Caco-2 (cell line): ENCODE data around the gene BIRC5. TPM values are rescaled to one million over a fixed set of nuclear protein-coding genes. Genes with fewer than 3 reads are reported as not detected.

Experiments used
- BruUV-seq: library from RNA; stranded (reverse); fragments of 400-500 nt; replicated peaks from 2 replicates; lab custom pipeline; 2021; lab: Mats Ljungman, UMichigan
- CTCF ChIA-PET: fragments of 300-600 bp; sonication (Branson Sonifier 250); formaldehyde crosslinking; loops from one replicate; lab custom pipeline; 2022; ENCODE audit warnings: antibody characterized with exemption; lab: Charles Lee
- POLR2A ChIA-PET: fragments of 300-600 bp; sonication (Branson Sonifier 250); formaldehyde crosslinking; loops from one replicate; lab custom pipeline; 2022; ENCODE audit warnings: antibody characterized with exemption; lab: Charles Lee
- DNase-seq, 2 experiments: peaks; one replicate each; pipeline versions ENCODE4 v3.0.0 to v3.0.0-alpha.2; 2020 to 2022
- H3K27me3 ChIP-seq: replicated peaks from 2 replicates; pipeline ENCODE4 v1.6.0; 2011; ENCODE audit warnings: low read length; ENCODE audit not compliant: control insufficient read depth, insufficient read depth
- H3K36me3 ChIP-seq: 2 replicates; pipeline ENCODE4 v1.5.1; 2011; ENCODE audit warnings: low read length; ENCODE audit not compliant: control insufficient read depth, insufficient read depth
- H3K4me1 ChIP-seq: fragments of 250-450 bp; sonication (Bioruptor Pico); 2 replicates; pipeline ENCODE4 v1.5.1; 2020; ENCODE audit warnings: mild to moderate bottlenecking
- H3K4me3 ChIP-seq: 2 replicates; pipeline ENCODE4 v1.5.1; 2011; ENCODE audit warnings: low read depth, mild to moderate bottlenecking, control low read depth, low read length
- H3K9me3 ChIP-seq: fragments of 250-450 bp; sonication (Bioruptor Pico); 2 replicates; pipeline ENCODE4 v1.5.1; 2020; ENCODE audit warnings: mild to moderate bottlenecking, moderate library complexity
- H3K27ac Mint-ChIP-seq: one replicate; pipeline ENCODE4 v1.8.0; 2022; ENCODE audit warnings: mixed read lengths; ENCODE audit not compliant: unreplicated experiment
- H3K27me3 Mint-ChIP-seq: one replicate; pipeline ENCODE4 v1.8.0; 2022; ENCODE audit warnings: mixed read lengths; ENCODE audit not compliant: insufficient read depth, unreplicated experiment
- H3K36me3 Mint-ChIP-seq: one replicate; pipeline ENCODE4 v1.8.0; 2022; ENCODE audit warnings: mild to moderate bottlenecking, mixed read lengths; ENCODE audit not compliant: insufficient read depth, unreplicated experiment
- H3K4me1 Mint-ChIP-seq: one replicate; pipeline ENCODE4 v1.8.0; 2022; ENCODE audit warnings: low read depth, mixed read lengths; ENCODE audit not compliant: unreplicated experiment
- H3K4me3 Mint-ChIP-seq: one replicate; pipeline ENCODE4 v1.8.0; 2022; ENCODE audit warnings: mild to moderate bottlenecking, moderate library complexity, mixed read lengths; ENCODE audit not compliant: unreplicated experiment
- H3K9me3 Mint-ChIP-seq: one replicate; pipeline ENCODE4 v1.8.0; 2022; ENCODE audit warnings: mixed read lengths; ENCODE audit not compliant: unreplicated experiment
- intact Hi-C: fragments of 100-400 bp; cut with micrococcal nuclease; formaldehyde crosslinking; loops from one replicate; pipeline ENCODE4 v1.10.0; 2022; ENCODE audit not compliant: unreplicated experiment
- total RNA-seq: library from RNA; stranded (reverse); gene quantifications from 2 replicates; pipeline ENCODE4 v1.2.3, GENCODE V29; 2022
- TF ChIP-seq, protein P1 (sequence below), 2 experiments: fragments of 200-600 bp in 1 of 2; IDR thresholded peaks; 1 replicate in 1 of 2; 2 replicates in 1 of 2; pipeline versions ENCODE4 v1.5.1 to v1.8.0; 2011 to 2022; ENCODE audit warnings: antibody characterized with exemption in 1 of 2, control low read depth in 1 of 2, inconsistent platforms in 1 of 2, low read depth in 1 of 2, low read length in 1 of 2, mild to moderate bottlenecking in 1 of 2, moderate library complexity in 1 of 2; ENCODE audit not compliant: insufficient read depth in 1 of 2, severe bottlenecking in 1 of 2, unreplicated experiment in 1 of 2

The BIRC5 gene
- total RNA-seq, 1 experiment from 2014 or later, result 88.8 TPM

DNA sequence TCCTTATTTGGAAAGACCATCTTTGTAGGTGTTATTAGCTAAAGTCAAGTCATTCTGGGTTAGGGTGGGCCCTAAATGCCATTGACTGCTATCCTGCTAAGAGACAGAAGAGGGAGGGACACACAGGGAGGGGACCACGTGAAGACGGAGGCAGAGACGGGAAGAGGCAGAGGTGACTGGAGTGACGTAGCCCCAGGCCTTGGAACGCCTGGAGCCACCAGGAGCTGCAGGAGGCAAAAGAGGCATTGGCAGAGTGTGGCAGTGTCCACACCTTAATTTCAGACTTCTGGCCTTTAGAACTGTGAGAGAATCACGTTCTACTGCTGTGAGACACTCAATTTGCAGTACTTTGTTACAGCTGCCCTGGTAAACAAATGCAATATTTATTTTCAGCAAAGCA is 13.6 kb upstream of the BIRC5 start:
- BruUV-seq, result no TSS peak
- DNase-seq, result no peak
- CTCF ChIA-PET, result no interaction called here
- Mint-ChIP-seq H3K9me3 (no peaks in the 10 kb centered on the region), H3K27me3 (no peaks in the 10 kb centered on the region), H3K4me1 (peaks cover 8% of the 10 kb centered on the region), H3K36me3 (peaks cover 29% of the 10 kb centered on the region), H3K4me3 (no peak overlapping the region), H3K27ac (no peak overlapping the region)
- POLR2A ChIA-PET, result no interaction called here
- Histone ChIP-seq H3K4me1 (peaks cover 11% of the 10 kb centered on the region), H3K27me3 (no peaks in the 10 kb centered on the region), H3K4me3 (no peak overlapping the region), H3K36me3 (peaks cover 4% of the 10 kb centered on the region), H3K9me3 (no peaks in the 10 kb centered on the region)
- TF ChIP-seq, protein P1, sequence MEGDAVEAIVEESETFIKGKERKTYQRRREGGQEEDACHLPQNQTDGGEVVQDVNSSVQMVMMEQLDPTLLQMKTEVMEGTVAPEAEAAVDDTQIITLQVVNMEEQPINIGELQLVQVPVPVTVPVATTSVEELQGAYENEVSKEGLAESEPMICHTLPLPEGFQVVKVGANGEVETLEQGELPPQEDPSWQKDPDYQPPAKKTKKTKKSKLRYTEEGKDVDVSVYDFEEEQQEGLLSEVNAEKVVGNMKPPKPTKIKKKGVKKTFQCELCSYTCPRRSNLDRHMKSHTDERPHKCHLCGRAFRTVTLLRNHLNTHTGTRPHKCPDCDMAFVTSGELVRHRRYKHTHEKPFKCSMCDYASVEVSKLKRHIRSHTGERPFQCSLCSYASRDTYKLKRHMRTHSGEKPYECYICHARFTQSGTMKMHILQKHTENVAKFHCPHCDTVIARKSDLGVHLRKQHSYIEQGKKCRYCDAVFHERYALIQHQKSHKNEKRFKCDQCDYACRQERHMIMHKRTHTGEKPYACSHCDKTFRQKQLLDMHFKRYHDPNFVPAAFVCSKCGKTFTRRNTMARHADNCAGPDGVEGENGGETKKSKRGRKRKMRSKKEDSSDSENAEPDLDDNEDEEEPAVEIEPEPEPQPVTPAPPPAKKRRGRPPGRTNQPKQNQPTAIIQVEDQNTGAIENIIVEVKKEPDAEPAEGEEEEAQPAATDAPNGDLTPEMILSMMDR (IDR thresholded peaks at IDR 0.05; ENCODE audit: insufficient read depth in 1 of 2, low read depth in 1 of 2, low read length in 1 of 2, severe bottlenecking in 1 of 2, unreplicated experiment in 1 of 2), result no peak
- intact Hi-C loops, result no loop called here

DNA sequence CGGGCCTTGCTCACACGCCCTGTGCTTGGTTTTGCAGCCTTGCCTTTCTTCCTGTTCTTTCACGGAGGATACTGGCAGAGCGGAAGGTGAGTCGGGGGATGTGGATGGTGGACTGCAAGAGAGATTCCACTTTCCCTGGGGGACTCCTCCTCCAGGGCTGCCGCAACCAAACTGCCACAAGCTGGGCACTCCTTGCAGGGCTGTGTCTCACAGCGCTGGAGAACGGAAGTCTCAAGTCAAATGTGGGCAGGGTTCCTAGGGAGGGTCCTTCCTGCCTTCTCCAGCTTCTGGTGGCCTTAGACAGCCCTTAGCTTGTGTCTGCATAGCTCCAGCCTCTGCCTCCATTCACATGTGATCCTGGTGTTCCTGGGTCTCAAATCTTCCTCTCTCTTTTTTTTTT is 11.4 kb upstream of the BIRC5 start:
- ChIA-PET POLR2A (interaction anchor here (1.3 kb wide), 1 partner anchor 16 kb away, joined by 4 read pairs; the partner anchor contains the start of genes AFMID and TK1), CTCF (no interaction called here)
- Histone ChIP-seq H3K27me3 (no peaks in the 10 kb centered on the region), H3K4me3 (no peak overlapping the region), H3K4me1 (peaks cover 11% of the 10 kb centered on the region), H3K36me3 (peaks cover 4% of the 10 kb centered on the region), H3K9me3 (no peaks in the 10 kb centered on the region)
- Mint-ChIP-seq H3K36me3 (peaks cover 15% of the 10 kb centered on the region), H3K27me3 (no peaks in the 10 kb centered on the region), H3K9me3 (no peaks in the 10 kb centered on the region), H3K4me1 (peaks cover 8% of the 10 kb centered on the region), H3K4me3 (no peak overlapping the region), H3K27ac (no peak overlapping the region)
- no peak for DNase-seq
- intact Hi-C loops, result no loop called here
- TF ChIP-seq, protein P1 (IDR thresholded peaks at IDR 0.05; ENCODE audit: insufficient read depth in 1 of 2, low read depth in 1 of 2, low read length in 1 of 2, severe bottlenecking in 1 of 2, unreplicated experiment in 1 of 2), result no peak
- BruUV-seq, result no TSS peak

DNA sequence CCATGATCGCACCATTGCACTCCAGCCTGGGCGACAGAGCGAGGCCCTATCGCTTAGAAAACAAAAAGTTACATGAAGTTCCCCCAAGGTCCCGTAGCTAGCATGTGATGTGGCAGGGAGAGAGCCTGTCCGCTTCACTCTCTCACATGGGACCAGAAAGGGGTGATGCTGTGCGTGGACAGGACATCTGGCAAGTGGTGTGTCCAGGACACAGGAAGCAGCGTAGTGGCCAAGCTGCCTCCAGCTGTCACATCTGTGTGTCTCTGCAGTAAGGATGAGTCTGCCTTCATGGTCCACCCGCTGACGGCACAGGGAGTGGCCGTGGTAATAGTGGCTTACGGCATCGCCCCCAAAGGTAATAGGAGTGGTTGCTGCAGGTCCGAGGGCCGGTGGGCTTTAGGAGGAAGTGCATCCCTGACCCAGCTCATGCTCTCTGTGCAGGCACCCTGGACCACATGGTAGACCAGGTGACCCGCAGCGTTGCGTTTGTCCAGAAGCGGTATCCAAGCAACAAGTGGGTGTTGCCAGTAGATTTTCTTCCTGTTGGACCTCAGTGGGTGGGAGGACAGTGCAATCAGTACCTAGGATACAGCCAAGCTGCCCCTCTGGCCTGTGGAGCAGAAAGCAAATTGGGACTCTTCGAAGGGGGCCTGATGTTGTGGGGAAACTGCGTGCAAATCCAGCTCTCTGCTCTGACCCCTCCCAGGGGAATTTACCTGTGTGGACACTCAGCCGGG is 9.5 kb upstream of the BIRC5 start:
- CTCF ChIA-PET, result interaction anchor here (1.7 to 2.9 kb wide), 2 partner anchors 18 to 28 kb away, joined by 4 to 9 read pairs; partner anchors contain the start of genes AFMID and TK1
- no peaks in the 10 kb centered on the region for H3K27me3 ChIP-seq
- H3K36me3 ChIP-seq, result peaks cover 2% of the 10 kb centered on the region
- Mint-ChIP-seq H3K36me3 (peaks cover under 1% of the 10 kb centered on the region), H3K4me3 (no peak overlapping the region), H3K9me3 (no peaks in the 10 kb centered on the region), H3K27me3 (no peaks in the 10 kb centered on the region), H3K4me1 (no peaks in the 10 kb centered on the region), H3K27ac (no peak overlapping the region)
- H3K4me3 ChIP-seq, result no peak overlapping the region
- DNase-seq, result no peak
- TF ChIP-seq, protein P1 (IDR thresholded peaks at IDR 0.05; ENCODE audit: insufficient read depth in 1 of 2, low read depth in 1 of 2, low read length in 1 of 2, severe bottlenecking in 1 of 2, unreplicated experiment in 1 of 2), result no peak
- POLR2A ChIA-PET, result interaction anchor here (1.0 kb wide), 1 partner anchor 18 kb away, joined by 3 read pairs; the partner anchor contains the start of genes AFMID and TK1
- no peaks in the 10 kb centered on the region for H3K9me3 ChIP-seq
- BruUV-seq, result no TSS peak
- peaks cover 2% of the 10 kb centered on the region for H3K4me1 ChIP-seq
- intact Hi-C loops, result no loop called here
